ENCODE data around the gene SFXN4.

Gene SFXN4

GRCh38 chr10:119174109-119174508 is 8.6 kb upstream of the SFXN4 start:
- TF ChIP-seq, protein P1, sequence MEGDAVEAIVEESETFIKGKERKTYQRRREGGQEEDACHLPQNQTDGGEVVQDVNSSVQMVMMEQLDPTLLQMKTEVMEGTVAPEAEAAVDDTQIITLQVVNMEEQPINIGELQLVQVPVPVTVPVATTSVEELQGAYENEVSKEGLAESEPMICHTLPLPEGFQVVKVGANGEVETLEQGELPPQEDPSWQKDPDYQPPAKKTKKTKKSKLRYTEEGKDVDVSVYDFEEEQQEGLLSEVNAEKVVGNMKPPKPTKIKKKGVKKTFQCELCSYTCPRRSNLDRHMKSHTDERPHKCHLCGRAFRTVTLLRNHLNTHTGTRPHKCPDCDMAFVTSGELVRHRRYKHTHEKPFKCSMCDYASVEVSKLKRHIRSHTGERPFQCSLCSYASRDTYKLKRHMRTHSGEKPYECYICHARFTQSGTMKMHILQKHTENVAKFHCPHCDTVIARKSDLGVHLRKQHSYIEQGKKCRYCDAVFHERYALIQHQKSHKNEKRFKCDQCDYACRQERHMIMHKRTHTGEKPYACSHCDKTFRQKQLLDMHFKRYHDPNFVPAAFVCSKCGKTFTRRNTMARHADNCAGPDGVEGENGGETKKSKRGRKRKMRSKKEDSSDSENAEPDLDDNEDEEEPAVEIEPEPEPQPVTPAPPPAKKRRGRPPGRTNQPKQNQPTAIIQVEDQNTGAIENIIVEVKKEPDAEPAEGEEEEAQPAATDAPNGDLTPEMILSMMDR (conservative IDR thresholded peaks at IDR 0.05; ENCODE audit: low read depth, low read length) = no peak
- no peak for DNase-seq (ENCODE audit: low read depth)
- no peak overlapping the region for H3K4me3 ChIP-seq (ENCODE audit: low read depth, low read length)

DNA sequence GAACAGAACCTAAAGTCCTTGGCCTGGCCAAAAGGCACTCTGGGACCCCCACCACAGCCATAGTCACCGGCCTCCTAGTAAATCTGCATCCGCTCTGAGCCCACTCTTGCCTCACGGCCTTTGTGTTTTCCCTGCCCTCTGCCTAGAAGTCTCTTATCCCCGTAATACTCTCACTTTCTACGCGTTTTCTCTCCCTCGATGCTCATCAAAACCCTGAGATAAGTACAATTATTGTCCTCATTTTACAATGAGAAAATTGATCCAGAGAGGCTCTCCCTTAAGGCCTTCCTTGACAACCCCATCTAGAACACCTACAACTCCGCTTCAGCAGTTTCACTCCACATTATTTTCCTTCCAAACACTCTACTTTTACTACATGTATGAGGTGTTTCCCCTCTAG is 1.5 kb upstream of the SFXN4 start:
- H3K4me3 ChIP-seq (ENCODE audit: low read depth, low read length) = no peak overlapping the region
- TF ChIP-seq, protein P1 (conservative IDR thresholded peaks at IDR 0.05; ENCODE audit: low read depth, low read length) = no peak
- no peak for DNase-seq (ENCODE audit: low read depth)

- DNase-seq (ENCODE audit: low read depth) = no peak
- TF ChIP-seq, protein P1 (conservative IDR thresholded peaks at IDR 0.05; ENCODE audit: low read depth, low read length) = no peak
- no peak overlapping the region for H3K4me3 ChIP-seq (ENCODE audit: low read depth, low read length)
These were observed 1.1 kb upstream of the SFXN4 start for GRCh38 chr10:119166564-119166963.

GRCh38 chr10:119166118-119166500 is 595 bp upstream of the SFXN4 start:
- TF ChIP-seq, protein P1 (conservative IDR thresholded peaks at IDR 0.05; ENCODE audit: low read depth, low read length) = no peak
- DNase-seq (ENCODE audit: low read depth) = no peak
- peak overlapping the region; percentile 86 for H3K4me3 ChIP-seq (ENCODE audit: low read depth, low read length)

- TF ChIP-seq, protein P1 (conservative IDR thresholded peaks at IDR 0.05; ENCODE audit: low read depth, low read length) = no peak
- DNase-seq (ENCODE audit: low read depth) = no peak
- H3K4me3 ChIP-seq (ENCODE audit: low read depth, low read length) = no peak overlapping the region
These were observed 2.9 kb downstream of the SFXN4 start for GRCh38 chr10:119162452-119163092.

DNA sequence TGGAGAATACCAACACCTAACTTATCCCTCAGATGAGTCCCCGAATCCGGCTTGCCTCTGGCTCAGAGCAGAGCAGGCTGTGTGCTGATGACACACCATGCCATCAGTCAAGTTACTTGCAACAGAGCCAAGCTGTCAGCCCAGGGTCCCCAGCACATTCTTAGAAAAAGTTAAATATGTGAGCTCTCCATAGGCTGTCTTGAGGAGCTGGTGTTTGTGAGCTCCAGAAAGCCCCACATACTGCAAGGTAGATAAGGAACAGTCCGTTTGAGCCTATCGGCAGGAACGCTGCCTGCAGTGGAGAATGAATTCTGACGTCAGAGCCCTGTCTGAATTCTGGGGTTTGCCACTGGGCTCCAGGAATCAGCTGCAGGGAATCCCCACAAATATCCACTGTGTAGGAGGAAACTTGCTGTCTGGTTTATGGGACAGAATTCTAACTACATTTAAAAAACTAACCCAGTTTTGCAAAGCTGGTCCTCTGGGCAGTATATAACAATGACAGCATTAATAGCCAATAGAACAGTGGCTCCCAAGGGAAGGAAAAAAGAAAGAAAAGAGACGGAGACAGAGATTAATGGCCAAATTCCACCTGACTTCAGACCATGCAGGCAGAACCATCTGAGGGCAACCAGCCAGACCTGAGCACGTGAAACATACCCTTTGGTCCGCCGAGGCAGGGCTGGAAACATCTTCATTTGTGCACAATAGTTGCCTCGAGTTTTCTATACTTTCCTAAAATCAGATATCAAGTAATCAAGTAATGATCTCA is 3.6 kb downstream of the SFXN4 start:
- TF ChIP-seq, protein P1 (conservative IDR thresholded peaks at IDR 0.05; ENCODE audit: low read depth, low read length) = peak; percentile 8
- DNase-seq (ENCODE audit: low read depth) = no peak

DNA sequence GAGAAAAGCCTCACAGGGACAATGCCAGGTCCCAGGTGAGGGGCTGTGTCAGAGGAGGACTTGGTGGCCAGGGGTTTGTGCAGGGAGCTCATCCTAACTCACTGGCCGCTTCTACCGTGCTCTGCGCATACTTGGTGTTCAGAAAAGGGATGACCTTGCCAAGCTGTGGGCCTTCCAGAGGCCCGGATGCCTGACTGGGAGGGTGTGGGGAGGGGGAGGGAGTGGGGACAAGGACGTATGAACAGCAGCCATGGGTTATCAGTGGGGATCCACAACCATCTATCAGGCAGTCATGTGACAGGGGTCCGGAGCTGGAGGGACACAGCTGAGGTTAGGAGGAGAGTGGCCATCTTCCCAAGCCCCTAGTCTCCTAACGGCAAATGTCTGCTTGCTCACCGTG is 6.2 kb downstream of the SFXN4 start:
- TF ChIP-seq, protein P1 (conservative IDR thresholded peaks at IDR 0.05; ENCODE audit: low read depth, low read length) = no peak
- H3K4me3 ChIP-seq (ENCODE audit: low read depth, low read length) = no peak overlapping the region
- no peak for DNase-seq (ENCODE audit: low read depth)

More for the DNA sequence above, 3.6 kb downstream of the SFXN4 start:
- H3K4me3 ChIP-seq (ENCODE audit: low read depth, low read length) = no peak overlapping the region
